H1 (cell line): Measurements from ENCODE around the gene CYB5B. TPM values are rescaled to one million over a fixed set of nuclear protein-coding genes. Genes with fewer than 3 reads are reported as not detected.

Experiments used
- CTCF ChIA-PET: fragments of 300-600 bp; sonication (Branson Sonifier 250); formaldehyde crosslinking; loops from one replicate; lab custom pipeline; 2021; ENCODE audit not compliant: partially characterized antibody; lab: Charles Lee
- POLR2A ChIA-PET: fragments of 300-600 bp; sonication (Branson Sonifier 250); formaldehyde crosslinking; loops from one replicate; lab custom pipeline; 2021; ENCODE audit warnings: inconsistent platforms; ENCODE audit not compliant: partially characterized antibody; lab: Charles Lee
- DNase-seq, 2 experiments: peaks; one replicate each; pipeline versions ENCODE4 v3.0.0 to v3.0.0-alpha.2; 2010 to 2022; ENCODE audit warnings: low spot score in 2 of 2, low read depth in 1 of 2, mixed read lengths in 1 of 2
- FAIRE-seq: peaks from 2 replicates; lab custom pipeline; 2011; peaks lifted over from hg19 to GRCh38; lab: Jason Lieb, UNC
- H2AFZ ChIP-seq: 2 replicates; pipeline ENCODE4 v1.8.1; 2012; ENCODE audit warnings: low read length, inconsistent platforms
- H2AK5ac ChIP-seq: 2 replicates; pipeline ENCODE4 v1.6.1; 2013; ENCODE audit warnings: low read depth, low read length
- H2BK120ac ChIP-seq: replicated peaks from 2 replicates; pipeline ENCODE3; 2013; ENCODE audit warnings: low read depth, low read length, inconsistent platforms
- H2BK12ac ChIP-seq: 2 replicates; pipeline ENCODE4 v1.6.1; 2013; ENCODE audit warnings: low read depth, low read length
- H2BK15ac ChIP-seq: 2 replicates; pipeline ENCODE4 v1.6.1; 2013; ENCODE audit warnings: low read length
- H2BK20ac ChIP-seq: 2 replicates; pipeline ENCODE4 v1.6.1; 2013; ENCODE audit warnings: low read length
- H2BK5ac ChIP-seq: 2 replicates; pipeline ENCODE4 v1.6.1; 2013; ENCODE audit warnings: low read depth, low read length
- H3K14ac ChIP-seq: 2 replicates; pipeline ENCODE4 v1.6.1; 2013; ENCODE audit warnings: inconsistent platforms; ENCODE audit not compliant: insufficient read length
- H3K18ac ChIP-seq: 2 replicates; pipeline ENCODE4 v1.6.1; 2013; ENCODE audit warnings: low read length; ENCODE audit errors: extremely low read depth
- H3K23ac ChIP-seq: 2 replicates; pipeline ENCODE4 v1.6.1; 2013; ENCODE audit warnings: inconsistent platforms; ENCODE audit not compliant: insufficient read length
- H3K23me2 ChIP-seq: 2 replicates; pipeline ENCODE4 v1.6.1; 2013; ENCODE audit warnings: low read depth, low read length
- H3K27ac ChIP-seq: 2 replicates; pipeline ENCODE4 v1.6.1; 2011; ENCODE audit warnings: low read depth, low read length, inconsistent platforms
- H3K27me3 ChIP-seq, 4 experiments: replicated peaks in 1 of 4; 1 replicate in 1 of 4; 2 replicates in 3 of 4; pipeline versions ENCODE4 v1.6.1 to v1.8.1; 2011 to 2013; ENCODE audit warnings: low read length in 3 of 4, mild to moderate bottlenecking in 3 of 4, inconsistent platforms in 2 of 4, mixed read lengths in 2 of 4, moderate library complexity in 1 of 4; ENCODE audit not compliant: control insufficient read depth in 3 of 4, insufficient read depth in 3 of 4; ENCODE audit errors: extremely low read depth in 1 of 4
- H3K36me3 ChIP-seq, 4 experiments: 2 replicates each; pipeline versions ENCODE4 v1.6.1 to v1.8.1; 2011 to 2013; ENCODE audit warnings: mild to moderate bottlenecking in 4 of 4, low read length in 3 of 4, moderate library complexity in 2 of 4, control low read depth in 1 of 4, inconsistent platforms in 1 of 4; ENCODE audit not compliant: insufficient read depth in 4 of 4, control insufficient read depth in 2 of 4
- H3K4ac ChIP-seq: replicated peaks from 2 replicates; pipeline ENCODE3; 2013; ENCODE audit warnings: low read length, low read depth, mixed read lengths, inconsistent platforms; ENCODE audit not compliant: insufficient read length
- H3K4me1 ChIP-seq, 4 experiments: replicated peaks in 1 of 4; 1 replicate in 1 of 4; 2 replicates in 3 of 4; pipeline versions ENCODE4 v1.6.1 to v1.8.1; 2011 to 2013; ENCODE audit warnings: low read length in 3 of 4, inconsistent platforms in 2 of 4, mixed read lengths in 1 of 4; ENCODE audit not compliant: insufficient read depth in 4 of 4, control insufficient read depth in 3 of 4
- H3K4me2 ChIP-seq, 2 experiments: 2 replicates each; pipeline versions ENCODE4 v1.6.1 to v1.8.1; 2011 to 2013; ENCODE audit warnings: low read depth in 2 of 2, low read length in 2 of 2, control low read depth in 1 of 2, inconsistent platforms in 1 of 2, mild to moderate bottlenecking in 1 of 2; ENCODE audit not compliant: insufficient read depth in 1 of 2
- H3K4me3 ChIP-seq, 4 experiments: fragments of 200-600, 300-600 bp in 1 of 4; sonication (generic), shearing (Covaris generic), sonication (Bioruptor Twin) in 1 of 4; 2 replicates each; pipeline versions ENCODE4 v1.5.1 to v1.8.1; 2011 to 2016; ENCODE audit warnings: low read length in 4 of 4, low read depth in 3 of 4, control low read depth in 2 of 4, inconsistent platforms in 2 of 4, mild to moderate bottlenecking in 2 of 4, mixed read lengths in 1 of 4, moderate library complexity in 1 of 4; ENCODE audit not compliant: insufficient read depth in 2 of 4; ENCODE audit errors: extremely low read depth in 1 of 4
- H3K56ac ChIP-seq: replicated peaks from 2 replicates; pipeline ENCODE3; 2013; ENCODE audit warnings: low read depth, mild to moderate bottlenecking, mixed read lengths, low read length, inconsistent platforms; ENCODE audit not compliant: insufficient read length
- H3K79me1 ChIP-seq: 2 replicates; pipeline ENCODE4 v1.6.1; 2013; ENCODE audit warnings: low read depth, low read length, control low read depth
- H3K79me2 ChIP-seq, 2 experiments: 2 replicates each; pipeline versions ENCODE4 v1.6.1 to v1.8.1; 2012 to 2013; ENCODE audit warnings: low read length in 2 of 2, mild to moderate bottlenecking in 2 of 2, inconsistent platforms in 1 of 2; ENCODE audit not compliant: insufficient read depth in 2 of 2, control insufficient read depth in 1 of 2
- H3K9ac ChIP-seq, 4 experiments: replicated peaks in 1 of 4; 1 replicate in 1 of 4; 2 replicates in 3 of 4; pipeline versions ENCODE4 v1.6.1 to v1.8.1; 2011 to 2013; ENCODE audit warnings: low read depth in 3 of 4, low read length in 3 of 4, control low read depth in 2 of 4, mild to moderate bottlenecking in 2 of 4, moderate library complexity in 2 of 4, inconsistent platforms in 1 of 4; ENCODE audit errors: extremely low read depth in 1 of 4
- H3K9me3 ChIP-seq, 2 experiments: 2 replicates each; pipeline versions ENCODE4 v1.6.1 to v1.8.1; 2012 to 2013; ENCODE audit warnings: mild to moderate bottlenecking in 2 of 2, moderate library complexity in 2 of 2, control low read depth in 1 of 2, inconsistent platforms in 1 of 2, low read depth in 1 of 2, low read length in 1 of 2, mixed read lengths in 1 of 2; ENCODE audit not compliant: insufficient read depth in 2 of 2
- H4K20me1 ChIP-seq, 2 experiments: replicated peaks in 1 of 2; 2 replicates each; pipeline versions ENCODE3 to v1.8.1; 2011 to 2013; ENCODE audit warnings: inconsistent platforms in 2 of 2, low read length in 2 of 2, mild to moderate bottlenecking in 1 of 2; ENCODE audit not compliant: insufficient read depth in 2 of 2, control insufficient read depth in 1 of 2
- H4K5ac ChIP-seq: 2 replicates; pipeline ENCODE4 v1.6.1; 2013; ENCODE audit warnings: low read length, low read depth, mixed read lengths, inconsistent platforms; ENCODE audit not compliant: insufficient read length
- H4K8ac ChIP-seq: 2 replicates; pipeline ENCODE4 v1.8.0; 2013; ENCODE audit warnings: mild to moderate bottlenecking, moderate library complexity, low read length, inconsistent platforms; ENCODE audit not compliant: insufficient read depth; ENCODE audit errors: extremely low read depth
- H4K91ac ChIP-seq: replicated peaks from 2 replicates; pipeline ENCODE3; 2013; ENCODE audit warnings: low read length, mixed read lengths, inconsistent platforms; ENCODE audit not compliant: insufficient read length
- ASH2L ChIP-seq: fragments of 200-600, 300-600 bp; sonication (generic); IDR thresholded peaks from one replicate; pipeline ENCODE4 v1.7.1; 2017; ENCODE audit warnings: low read length
- ATF2 ChIP-seq: IDR thresholded peaks from 2 replicates; pipeline ENCODE4 v1.6.1; 2012; ENCODE audit warnings: low read length, inconsistent platforms
- CBX8 ChIP-seq: fragments of 300-800, 300-1000 bp; sonication (generic); IDR thresholded peaks from 2 replicates; pipeline ENCODE4 v1.7.1; 2016; ENCODE audit warnings: low read depth, low read length, borderline replicate concordance
- CEBPB ChIP-seq: IDR thresholded peaks from 2 replicates; pipeline ENCODE4 v1.6.1; 2012; ENCODE audit warnings: low read depth, low read length
- CHD1 ChIP-seq: IDR thresholded peaks from 2 replicates; pipeline ENCODE4 v1.6.1; 2012; ENCODE audit warnings: low read depth, low read length, improper control_type of control experiment
- CHD2 ChIP-seq: IDR thresholded peaks from 2 replicates; pipeline ENCODE4 v1.6.1; 2012; ENCODE audit warnings: low read length, improper control_type of control experiment
- FOSL1 ChIP-seq: IDR thresholded peaks from 2 replicates; pipeline ENCODE4 v1.6.1; 2011; ENCODE audit warnings: mild to moderate bottlenecking, low read depth, low read length, moderate library complexity; ENCODE audit not compliant: insufficient read depth
- POLR2A ChIP-seq, 2 experiments: IDR thresholded peaks; 1 replicate in 1 of 2; 2 replicates in 1 of 2; pipeline ENCODE4 v1.6.1; 2011; ENCODE audit warnings: low read depth in 2 of 2, low read length in 2 of 2, mild to moderate bottlenecking in 2 of 2; ENCODE audit errors: control extremely low read depth in 1 of 2
- RNF2 ChIP-seq: fragments of 200-900, 300-1000 bp; sonication (generic); IDR thresholded peaks from 2 replicates; pipeline ENCODE4 v1.7.1; 2016; ENCODE audit warnings: borderline replicate concordance, low read depth, mild to moderate bottlenecking, antibody characterized with exemption, low read length; ENCODE audit not compliant: poor library complexity, severe bottlenecking; ENCODE audit errors: missing control alignments
- SIN3A ChIP-seq, 2 experiments: IDR thresholded peaks in 1 of 2; conservative IDR thresholded peaks in 1 of 2; 2 replicates each; pipeline ENCODE4 v1.6.1; 2011 to 2012; ENCODE audit warnings: low read length in 2 of 2, improper control_type of control experiment in 1 of 2, low read depth in 1 of 2, mild to moderate bottlenecking in 1 of 2
- SIX5 ChIP-seq: IDR thresholded peaks from 2 replicates; pipeline ENCODE4 v1.6.1; 2011; ENCODE audit warnings: mild to moderate bottlenecking, low read depth, low read length
- WGBS, 2 experiments: shearing (Covaris generic) in 1 of 2; methylation state at CpG; one replicate each; pipeline versions ENCODE4 v1.1.6 to v1.1.7; 2013 to 2015; ENCODE audit warnings: low lambda C conversion rate in 2 of 2, mixed read lengths in 2 of 2, inconsistent platforms in 1 of 2, low coverage in 1 of 2, missing lambda C conversion rate in 1 of 2; ENCODE audit not compliant: insufficient replicate concordance in 2 of 2, insufficient coverage in 1 of 2, insufficient read length in 1 of 2; ENCODE audit errors: extremely low coverage in 1 of 2, missing lambda C conversion rate in 1 of 2; 5-methylcytosine and 5-hydroxymethylcytosine counted together
- polyA plus RNA-seq, 7 experiments: library from polyadenylated mRNA; depleted of rRNA in 3 of 7; stranded (reverse) in 5 of 7; unstranded in 2 of 7; fragments of >200 nt in 5 of 7; fragments of 200-250 nt in 2 of 7; gene quantifications; 1 replicate in 5 of 7; 2 replicates in 1 of 7; 4 replicates in 1 of 7; pipeline versions ENCODE4 v1.2.1 to v1.2.3, GENCODE V29; 2011 to 2013; ENCODE audit warnings: missing spikeins in 2 of 7, mixed read lengths in 2 of 7
- total RNA-seq: library from RNA; stranded (reverse); fragmentation: NEBNext Ultra II Directional; extraction: Animal tissue kit (Norgen Biotek cat#: 25700); gene quantifications from 2 replicates; pipeline ENCODE4 v1.2.1, GENCODE V29; 2021
- TF ChIP-seq, protein P1 (sequence below): IDR thresholded peaks from 2 replicates; pipeline ENCODE4 v1.6.1; 2012; ENCODE audit warnings: inconsistent platforms

The CYB5B gene
- total and polyA plus RNA-seq, 2 of the 8 experiments (the other 6 are each of a cell fraction or from before 2014, with no cell fraction given) = 108 to 127 TPM

DNA sequence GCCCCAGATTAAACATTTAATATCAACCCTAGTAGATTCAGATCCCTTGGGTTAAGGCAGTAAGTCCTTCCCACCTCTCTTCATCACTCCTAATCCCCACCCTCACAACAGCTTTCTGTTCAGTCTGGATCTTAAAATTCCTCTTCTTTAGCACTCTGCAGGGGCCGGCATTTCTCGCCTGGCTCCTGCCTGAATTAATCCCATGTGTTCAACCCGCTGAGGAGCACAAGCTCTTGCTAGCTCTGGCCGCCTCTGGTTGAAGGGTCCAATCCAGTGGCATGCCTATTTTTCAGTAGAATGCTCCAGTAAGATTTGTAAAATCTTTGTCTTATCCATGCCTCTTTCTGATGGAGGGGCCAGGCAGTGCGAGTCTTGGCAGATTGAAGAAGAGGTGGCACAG is 59.2 kb downstream of the CYB5B start:
- Histone ChIP-seq H2BK120ac (no peak overlapping the region), H3K56ac (no peak overlapping the region), H3K23ac (no peak overlapping the region), H3K4me3 (no peak overlapping the region), H2BK15ac (no peak overlapping the region), H4K20me1 (no peaks in the 10 kb centered on the region), H3K9me3 (no peaks in the 10 kb centered on the region), H2BK5ac (no peak overlapping the region), H3K14ac (no peak overlapping the region), H3K9ac (no peak overlapping the region), H3K18ac (no peak overlapping the region), H2BK20ac (no peak overlapping the region), H3K4me2 (no peak overlapping the region), H3K4ac (no peak overlapping the region), H4K8ac (no peak overlapping the region), H3K23me2 (no peaks in the 10 kb centered on the region), H4K5ac (no peak overlapping the region), H3K4me1 (no peaks in the 10 kb centered on the region), H3K27me3 (no peaks in the 10 kb centered on the region), H2AFZ (no peak overlapping the region), H3K79me2 (no peaks in the 10 kb centered on the region), H2BK12ac (no peak overlapping the region), H3K79me1 (no peaks in the 10 kb centered on the region), H3K36me3 (no peaks in the 10 kb centered on the region), H4K91ac (no peak overlapping the region), H2AK5ac (no peak overlapping the region), H3K27ac (no peak overlapping the region)
- FAIRE-seq (no peak), DNase-seq (no peak)
- WGBS, 2 experiments = 88% methylated on average over 5 of the region's 5 CpGs; no CpG with 5 or more reads in 1 of the 2 experiments
- POLR2A ChIA-PET = interaction anchor here (1.4 kb wide), 1 partner anchor 12 kb away, joined by 3 read pairs; no protein-coding TSS in a partner anchor
- CTCF ChIA-PET = interaction anchor here (1.3 kb wide), 1 partner anchor 11 kb away, joined by 3 read pairs; no protein-coding TSS in a partner anchor
- TF ChIP-seq SIX5 = no peak
- no peak for TF ChIP-seq ATF2
- TF ChIP-seq CHD1 = no peak
- no peak for TF ChIP-seq RNF2
- no peak for TF ChIP-seq CEBPB
- TF ChIP-seq CBX8 = no peak
- TF ChIP-seq ASH2L = no peak
- TF ChIP-seq POLR2A (IDR thresholded peaks at IDR 0.05; ENCODE audit: control extremely low read depth in 1 of 2, low read depth in 2 of 2, low read length in 2 of 2) = no peak
- TF ChIP-seq SIN3A (conservative IDR thresholded peaks at IDR 0.05 in 1 of 2, IDR thresholded peaks at IDR 0.05 in 1 of 2; ENCODE audit: low read depth in 1 of 2, low read length in 2 of 2) = no peak
- no peak for TF ChIP-seq CHD2
- no peak for TF ChIP-seq FOSL1
- TF ChIP-seq, protein P1, sequence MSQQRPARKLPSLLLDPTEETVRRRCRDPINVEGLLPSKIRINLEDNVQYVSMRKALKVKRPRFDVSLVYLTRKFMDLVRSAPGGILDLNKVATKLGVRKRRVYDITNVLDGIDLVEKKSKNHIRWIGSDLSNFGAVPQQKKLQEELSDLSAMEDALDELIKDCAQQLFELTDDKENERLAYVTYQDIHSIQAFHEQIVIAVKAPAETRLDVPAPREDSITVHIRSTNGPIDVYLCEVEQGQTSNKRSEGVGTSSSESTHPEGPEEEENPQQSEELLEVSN = no peak
